GM21360 (cell line): ENCODE measurements around the gene ADAT1.
A peak's percentile ranks its signal among the peaks of the same experiment; 100 is the strongest.
"Not testable (repeated sequence)": the region's sequence is repeated elsewhere in the genome, so short reads cannot be mapped to it uniquely, and the experiment has no call there.

ENCODE experiments used
- ATAC-seq: cut with Tn5 transposase; IDR thresholded peaks from one replicate; pipeline ENCODE4 v1.9.1; 2021; ENCODE audit warnings: mild to moderate bottlenecking, moderate library complexity; ENCODE audit not compliant: unreplicated experiment

Gene ADAT1

DNA sequence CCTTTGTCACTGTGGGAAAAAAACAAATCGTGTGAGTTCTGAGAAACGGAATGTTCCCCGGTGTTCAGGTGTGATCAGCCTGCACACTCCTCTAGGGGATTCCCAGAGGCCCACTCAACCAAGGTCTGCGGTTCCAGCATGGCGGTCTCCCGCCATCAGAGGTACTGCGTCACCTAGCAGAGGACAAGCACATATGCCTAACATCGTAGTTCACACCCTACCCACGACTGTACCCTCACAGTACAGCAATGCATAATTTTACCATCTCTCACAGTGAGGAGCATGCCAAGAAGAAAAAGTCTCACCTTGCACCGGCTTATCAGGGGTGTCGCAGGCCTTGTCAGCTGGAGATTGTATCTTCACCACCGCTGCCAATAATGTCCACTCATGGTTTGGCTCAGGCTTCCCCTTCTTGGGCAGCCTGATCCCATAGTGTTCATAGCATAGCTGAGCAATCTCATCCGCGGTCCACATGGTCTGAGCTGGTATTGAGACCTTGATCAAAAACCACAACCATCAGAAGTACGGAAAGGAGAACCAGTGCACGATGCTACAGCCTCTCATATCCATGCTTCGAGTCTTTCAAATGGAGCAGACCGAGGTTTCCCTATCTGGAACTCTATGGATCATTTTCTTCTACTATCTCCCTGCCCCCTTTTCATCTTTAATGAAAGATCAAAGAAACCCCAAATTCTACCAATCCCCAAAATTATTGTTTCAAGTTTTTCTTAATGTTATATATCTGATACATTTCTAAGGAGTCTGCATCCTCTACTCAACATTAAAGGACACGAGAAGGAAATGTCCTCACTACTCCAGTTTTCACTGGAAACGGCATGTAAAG is 2.5 kb downstream of the ADAT1 start:
- ATAC-seq: no peak

DNA sequence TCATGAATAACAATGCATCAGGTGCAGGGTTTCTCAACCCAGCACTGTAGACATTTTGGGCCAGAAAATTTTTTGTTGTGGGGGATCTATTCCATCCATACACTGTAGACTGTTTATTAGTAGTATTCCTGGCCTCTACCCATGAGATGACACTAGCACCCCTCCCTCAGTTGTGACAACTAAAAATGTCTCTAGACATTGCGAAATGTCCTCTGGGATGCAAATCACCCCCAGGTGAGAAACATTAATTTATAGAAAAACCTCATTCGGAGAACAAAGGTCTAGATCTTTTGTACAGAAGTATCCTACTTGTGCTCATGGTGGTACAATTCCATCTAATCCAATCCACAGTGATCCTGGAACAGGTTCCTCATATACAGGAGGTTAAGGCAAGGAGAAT is 4.3 kb downstream of the ADAT1 start:
- no peak for ATAC-seq

DNA sequence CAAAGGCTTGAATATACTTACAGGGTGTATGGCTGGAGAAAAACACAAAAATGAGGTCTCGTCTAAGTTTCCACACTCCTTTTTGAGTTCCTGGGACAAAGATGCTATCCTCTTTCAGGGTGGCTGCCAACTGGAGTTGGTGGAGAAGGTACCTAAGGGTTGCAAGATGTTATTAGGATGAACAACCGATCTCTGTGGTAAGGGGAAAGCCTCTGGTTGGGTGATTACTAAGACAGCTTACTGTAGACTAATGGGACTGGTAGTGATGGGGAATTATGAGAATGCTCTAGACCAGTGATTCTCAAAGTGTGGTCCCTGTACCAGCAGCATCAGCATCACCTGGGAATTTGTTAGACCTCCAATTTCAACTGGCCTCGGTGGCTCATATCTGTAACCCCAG is 6.0 kb downstream of the ADAT1 start:
- no peak for ATAC-seq

DNA sequence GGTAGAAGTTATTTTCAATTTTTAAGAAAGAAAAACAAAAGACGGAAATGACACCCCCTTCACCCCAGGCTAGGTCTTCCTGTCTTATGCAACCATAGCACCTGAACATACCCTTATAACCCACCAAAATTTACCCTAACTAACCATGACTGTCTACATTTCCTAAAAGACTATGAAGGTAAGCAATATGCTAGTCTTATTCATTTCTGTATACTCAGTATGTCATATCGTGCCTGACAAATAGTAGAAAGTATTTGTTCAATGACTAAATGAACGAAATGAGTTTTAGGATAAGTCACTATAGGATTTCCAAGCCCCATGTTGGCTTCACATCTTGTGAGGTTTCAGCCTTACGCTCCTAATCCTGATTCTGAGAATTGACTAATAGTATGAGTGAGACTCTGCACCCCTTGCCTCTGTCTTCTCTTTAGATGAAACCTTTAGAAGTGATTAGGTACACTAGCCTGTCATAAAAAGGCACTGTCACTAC is 6.5 kb downstream of the ADAT1 start:
- ATAC-seq: no peak

DNA sequence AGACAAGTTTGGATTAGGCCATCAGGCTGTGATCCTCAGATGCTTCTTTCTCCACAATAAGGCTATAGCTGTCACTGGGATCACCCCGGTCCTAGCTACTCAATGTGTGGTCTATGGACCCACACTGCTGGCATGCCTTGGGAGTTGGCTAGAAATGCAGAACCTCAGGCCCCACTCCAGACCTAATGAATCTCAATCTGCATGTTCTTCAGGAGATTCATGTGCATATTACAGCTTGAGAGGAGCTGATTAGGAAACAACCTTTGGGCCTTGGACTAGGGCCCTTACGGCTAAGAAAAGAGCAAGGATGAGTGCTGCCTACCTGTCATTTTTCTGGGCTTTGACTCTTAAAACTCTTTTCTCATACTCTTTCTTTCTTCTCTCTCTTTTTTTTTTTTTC is 7.5 kb downstream of the ADAT1 start:
- no peak for ATAC-seq

DNA sequence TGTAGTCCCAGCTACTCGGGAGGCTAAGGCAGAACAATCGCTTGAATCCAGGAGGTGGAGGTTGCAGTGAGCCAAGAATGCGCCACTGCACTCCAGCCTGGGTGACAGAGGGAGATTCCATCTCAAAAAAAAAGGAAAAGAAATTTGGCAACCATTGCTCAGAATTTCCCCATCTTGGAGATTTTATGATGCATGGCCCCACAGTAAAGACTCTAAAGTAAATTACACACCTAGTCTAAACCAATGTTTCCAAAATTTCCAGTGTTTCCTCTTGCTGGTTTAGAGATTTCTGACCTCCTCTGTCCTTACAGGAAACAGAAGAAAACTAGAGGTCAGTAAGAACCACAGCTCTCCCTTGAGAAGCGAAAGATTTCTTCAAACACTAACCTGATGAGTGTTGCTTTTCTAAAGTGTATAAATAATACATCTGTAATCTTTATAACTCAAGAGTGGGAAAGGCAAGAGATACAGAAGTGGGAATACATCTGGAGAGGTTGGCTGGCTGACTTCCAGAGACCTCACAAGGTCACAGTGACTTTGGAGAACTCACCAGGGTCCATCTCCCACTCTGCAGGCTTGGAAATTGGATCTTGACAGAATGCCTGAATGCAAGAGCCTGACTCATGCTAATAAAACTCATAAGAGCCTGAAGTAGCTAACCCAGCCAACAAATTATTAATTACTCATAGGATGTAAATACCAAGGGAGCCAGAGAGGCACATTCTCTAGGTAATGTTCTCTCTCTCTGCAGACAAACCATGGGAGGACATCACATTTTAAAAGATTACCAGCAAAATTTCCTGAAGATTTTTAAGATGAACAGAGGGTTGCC is 8.8 kb downstream of the ADAT1 start:
- no peak for ATAC-seq

DNA sequence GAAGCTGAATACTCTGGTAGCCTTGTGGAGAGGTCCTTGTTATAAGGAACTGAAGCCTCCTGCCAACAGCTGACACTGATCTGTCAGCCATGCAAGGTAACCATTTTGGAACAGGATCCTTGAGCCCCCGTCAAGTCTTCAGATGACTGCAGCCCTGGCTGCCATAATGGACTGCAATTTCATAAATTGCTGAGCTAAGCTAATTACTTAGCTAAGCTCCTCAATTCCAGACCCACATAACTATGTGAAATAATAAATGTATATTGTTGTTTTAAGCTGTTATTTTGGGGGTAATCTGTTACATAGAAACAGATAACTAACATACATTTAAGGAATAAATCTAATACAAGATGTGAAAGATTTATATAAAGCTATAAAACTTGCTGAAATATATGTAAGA is 16.6 kb downstream of the ADAT1 start:
- no peak for ATAC-seq

DNA sequence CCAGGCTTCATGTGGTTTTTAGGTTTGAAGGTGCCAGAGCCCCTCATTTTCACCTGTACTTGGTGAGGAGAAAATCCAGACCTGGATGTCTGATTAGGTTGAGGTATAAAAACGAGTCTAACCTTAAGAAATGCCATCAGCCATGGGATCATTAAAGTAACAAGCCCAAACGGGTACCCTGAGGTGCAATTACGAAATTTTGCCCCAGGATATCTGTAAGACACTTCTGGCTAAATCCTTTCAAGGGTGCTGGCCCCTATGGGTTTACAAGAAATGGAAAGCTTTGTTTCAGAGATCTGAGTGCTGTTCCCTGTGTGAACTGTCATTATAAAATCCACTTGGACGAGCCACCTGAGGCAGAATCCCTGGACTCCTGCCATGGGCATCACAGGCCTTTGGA is 19.8 kb downstream of the ADAT1 start:
- ATAC-seq: no peak

DNA sequence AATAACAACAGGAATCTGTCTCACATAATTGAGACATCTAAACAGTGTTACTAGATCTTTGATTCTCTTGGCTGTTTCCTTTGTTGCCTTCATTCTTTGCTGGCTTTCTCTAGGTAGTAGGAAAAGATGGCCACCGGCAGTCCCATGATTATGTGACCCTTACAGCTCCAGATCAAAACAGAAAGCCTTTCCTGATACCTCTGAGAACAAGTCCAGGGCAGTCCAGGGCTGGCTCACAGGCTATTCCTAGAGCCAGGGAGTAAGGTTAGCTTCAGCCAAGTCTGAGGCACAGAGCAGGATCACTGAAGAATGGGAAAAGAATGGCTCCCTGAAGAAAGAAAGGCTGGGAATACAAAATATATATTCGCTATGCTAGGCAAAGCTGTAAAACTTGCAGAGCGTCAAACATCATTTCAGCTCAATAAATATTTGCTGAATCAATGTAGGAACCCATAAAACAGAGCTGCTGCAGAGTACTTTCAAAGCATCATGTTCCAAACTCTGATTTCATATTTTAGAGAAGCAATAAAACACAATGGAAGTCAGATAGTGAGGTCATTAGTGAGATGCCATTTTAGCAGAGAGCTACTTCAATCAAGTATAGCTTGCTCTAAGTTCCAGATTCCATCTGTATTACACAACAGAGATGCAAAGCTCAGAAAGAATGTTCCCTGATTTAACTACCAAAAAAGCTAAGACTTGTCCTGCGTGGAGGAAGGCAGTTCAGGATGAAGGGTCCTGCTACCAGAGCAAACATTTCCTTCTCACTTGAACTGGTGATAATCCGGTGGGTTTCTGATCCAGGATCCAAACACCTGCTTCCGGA is 23.4 kb downstream of the ADAT1 start:
- no peak for ATAC-seq

DNA sequence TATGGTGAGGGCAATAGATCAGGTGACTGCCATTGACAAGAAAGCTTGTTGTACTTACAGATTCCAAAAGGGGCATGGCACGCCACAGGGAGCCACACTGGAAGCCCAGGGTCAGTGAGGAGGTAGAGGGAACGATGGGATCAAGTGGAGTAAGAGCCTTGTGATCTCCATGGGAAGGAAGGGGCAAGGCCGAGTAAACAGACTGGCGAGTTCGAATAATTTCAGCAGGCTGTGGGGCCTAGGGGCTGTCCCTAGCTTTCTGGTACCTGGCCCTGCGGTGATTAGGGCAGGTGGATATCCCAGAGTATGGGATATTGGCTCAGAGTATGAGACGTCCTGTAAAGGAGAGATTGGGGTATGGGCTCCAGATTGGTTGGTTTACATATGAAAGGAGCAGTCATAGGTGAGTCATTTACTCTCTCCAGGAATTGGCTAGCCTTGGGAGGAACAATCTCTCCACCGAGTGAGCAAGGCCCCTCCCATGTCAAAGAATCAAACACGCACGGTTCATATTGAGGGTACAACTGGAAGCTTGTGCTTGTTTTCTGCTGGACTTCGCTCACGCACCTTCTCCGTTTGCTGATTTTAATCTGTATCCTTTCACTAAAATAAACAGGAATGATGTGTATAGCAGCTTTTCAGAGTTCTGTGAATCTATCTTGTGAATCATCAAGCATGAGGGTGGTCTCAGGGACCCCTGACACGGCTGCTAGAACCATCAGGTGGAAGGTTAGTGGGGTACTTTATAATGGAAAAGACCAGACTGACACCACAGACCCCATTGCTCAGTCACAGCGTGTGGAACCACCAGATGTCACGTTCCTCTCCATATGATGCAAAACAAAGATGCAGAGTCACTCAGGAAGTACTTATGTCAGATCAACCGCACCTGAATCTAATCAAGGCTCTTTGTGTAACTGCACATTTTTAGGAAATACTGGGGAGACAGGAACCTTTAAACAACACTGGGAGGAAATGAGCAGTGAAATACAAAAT is 29.0 kb downstream of the ADAT1 start:
- ATAC-seq: no peak

DNA sequence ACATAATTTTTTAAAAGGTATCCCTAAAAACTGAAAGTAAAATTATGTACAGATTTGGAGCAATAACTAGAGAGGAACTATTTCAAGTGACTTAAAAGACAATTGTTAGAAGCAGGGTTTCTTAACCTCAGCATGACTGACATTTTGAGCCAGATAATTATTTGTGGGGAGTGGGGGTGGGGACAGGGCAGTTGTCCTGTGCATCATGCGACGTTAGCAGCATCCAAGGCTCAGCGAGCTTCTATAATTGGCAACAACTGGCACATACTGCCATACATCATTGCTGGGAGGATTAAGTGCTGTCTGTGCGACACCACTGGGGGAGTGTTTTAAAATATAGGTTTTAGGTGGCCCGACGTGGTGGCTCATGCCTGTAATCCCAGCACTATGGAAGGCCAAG is 29.8 kb downstream of the ADAT1 start:
- no peak for ATAC-seq

DNA sequence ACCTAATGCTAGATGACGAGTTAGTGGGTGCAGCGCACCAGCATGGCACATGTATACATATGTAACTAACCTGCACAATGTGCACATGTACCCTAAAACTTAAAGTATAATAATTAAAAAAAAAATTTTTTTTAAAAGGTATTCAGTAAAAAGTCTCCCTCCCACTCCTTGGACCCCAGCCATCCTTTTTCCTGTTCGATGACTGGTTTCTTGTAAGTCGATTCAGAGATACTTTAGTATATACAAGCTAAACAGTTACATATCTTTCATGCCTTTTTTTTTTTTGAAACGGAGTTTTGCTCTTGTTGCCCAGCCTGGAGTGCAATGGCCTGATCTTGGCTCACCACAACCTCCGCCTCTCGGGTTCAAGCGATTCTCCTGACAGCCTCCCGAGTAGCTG is 31.2 kb downstream of the ADAT1 start:
- ATAC-seq: not testable (repeated sequence)

DNA sequence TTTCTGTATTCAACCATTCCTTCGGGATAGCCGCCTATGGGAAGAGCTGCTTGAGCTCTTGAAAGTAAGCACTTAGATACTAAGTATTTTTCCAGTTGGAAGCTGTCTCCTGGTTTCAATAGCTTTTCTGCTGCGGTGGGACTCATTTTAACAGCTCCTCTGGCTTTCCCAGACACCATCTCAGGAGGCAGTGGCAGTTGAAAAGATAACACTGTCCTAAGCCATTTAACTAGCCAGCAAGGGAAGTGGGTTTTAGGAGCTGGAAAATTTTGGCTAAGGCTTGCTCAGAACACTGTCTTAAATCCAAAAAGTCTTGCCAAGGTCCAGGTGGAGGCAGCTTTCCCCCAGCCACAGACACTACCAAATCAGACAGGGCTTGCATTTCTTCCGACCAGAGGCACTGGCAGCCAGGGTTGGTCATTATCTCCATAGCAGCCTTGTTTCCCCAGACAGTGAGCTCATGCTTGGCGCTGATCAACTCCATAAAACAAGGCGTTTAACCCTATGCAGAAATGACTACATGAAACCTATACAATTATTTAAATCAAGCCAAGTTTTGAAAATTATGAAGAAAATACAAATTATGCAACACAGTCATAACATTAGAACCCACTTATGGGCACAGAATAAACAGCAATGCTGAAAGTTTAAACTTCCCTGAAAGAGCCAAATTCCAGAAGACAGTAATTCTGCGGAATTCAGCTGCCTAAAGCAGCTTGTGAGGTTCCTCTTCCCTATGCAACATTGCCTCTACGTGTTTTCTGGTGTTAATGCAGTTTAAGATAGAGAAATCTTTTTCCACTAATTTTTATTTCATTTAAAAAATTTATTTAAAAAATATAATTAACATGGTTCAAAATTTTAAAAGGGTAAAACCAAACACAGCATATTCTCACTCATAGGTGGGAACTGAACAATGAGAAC is 31.9 kb downstream of the ADAT1 start:
- ATAC-seq: no peak

DNA sequence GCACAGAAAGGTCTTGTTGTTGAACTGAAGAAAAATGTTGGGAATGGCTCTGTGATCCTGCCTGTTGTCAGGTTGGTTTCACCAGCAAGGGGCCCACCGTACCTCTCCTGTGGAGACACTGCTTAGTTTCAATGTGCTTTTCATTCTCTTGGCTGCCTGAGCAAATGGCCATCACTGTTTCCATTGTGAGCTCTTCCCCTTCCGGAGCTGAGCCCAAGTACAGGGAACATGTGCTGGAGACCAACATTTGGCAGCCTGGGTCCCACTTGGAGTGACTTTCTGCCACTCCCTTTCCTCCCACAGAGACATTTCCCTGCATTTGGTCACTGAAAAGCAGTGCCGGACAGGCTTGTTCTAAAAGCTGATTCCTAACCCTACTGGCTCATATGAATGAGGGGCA is 33.8 kb downstream of the ADAT1 start:
- ATAC-seq: no peak

DNA sequence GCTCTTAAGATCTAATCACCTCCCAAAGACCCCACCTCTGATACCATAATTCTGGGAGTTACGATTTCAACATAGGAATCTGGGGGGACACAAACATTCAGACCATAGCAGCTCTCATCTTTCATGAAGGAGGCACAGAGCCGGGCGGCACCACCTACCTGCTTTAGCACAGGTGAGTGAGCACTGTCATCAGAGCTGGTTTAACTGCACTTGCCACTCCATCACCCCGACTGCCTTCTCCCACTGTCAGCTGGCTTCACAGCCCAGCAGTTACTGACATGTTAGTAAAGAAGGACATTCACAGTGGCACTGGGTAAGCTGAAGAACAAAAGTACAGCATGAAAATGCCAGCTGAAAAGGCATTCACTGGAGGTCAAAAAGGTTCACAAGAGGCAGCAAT is 34.4 kb downstream of the ADAT1 start:
- ATAC-seq: no peak

DNA sequence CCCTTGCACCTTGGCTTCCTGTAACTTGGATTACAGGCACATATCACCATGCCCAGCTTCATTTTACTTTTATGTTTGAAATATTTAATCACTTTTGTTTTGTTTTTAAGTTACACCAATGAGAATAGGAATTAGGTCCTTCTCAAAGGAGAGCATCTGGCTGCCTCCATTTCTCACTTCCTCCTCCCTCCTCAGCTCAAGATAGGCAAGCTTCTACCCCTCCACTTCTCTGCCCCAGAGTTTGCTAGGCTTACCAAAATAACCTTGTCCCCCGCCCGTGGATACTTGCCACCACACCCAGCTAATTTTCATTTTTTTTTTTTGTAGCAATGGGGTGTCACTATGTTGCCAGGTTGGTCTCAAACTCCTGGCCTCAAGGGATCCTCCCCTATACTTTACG is 39.0 kb downstream of the ADAT1 start:
- peak; percentile 68 for ATAC-seq

DNA sequence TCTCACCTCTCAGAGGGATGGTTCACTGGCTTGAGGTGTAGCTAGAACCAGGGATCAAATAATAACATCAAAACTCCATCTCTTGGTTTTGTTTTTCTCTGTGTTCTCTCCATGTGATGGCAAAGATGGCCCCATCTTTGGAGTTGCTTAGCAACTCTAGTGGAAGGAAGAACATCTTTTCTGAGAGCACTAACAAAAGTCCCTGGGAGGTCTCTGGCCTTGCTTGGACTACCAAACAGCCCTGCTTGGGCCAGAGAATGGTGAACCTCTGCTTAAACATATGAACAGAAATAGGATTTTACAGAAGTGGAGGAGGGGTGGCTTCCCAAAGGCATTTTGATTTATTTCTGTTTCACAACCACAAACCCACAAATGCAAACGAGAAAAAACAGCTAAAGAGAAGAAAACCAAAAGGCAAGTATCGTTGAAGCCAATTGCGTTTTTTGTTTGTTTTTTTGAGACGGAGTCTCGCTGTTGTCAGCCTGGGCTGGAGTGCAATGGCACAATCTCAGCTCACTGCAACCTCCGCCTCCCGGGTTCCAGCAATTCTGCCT is 43.7 kb downstream of the ADAT1 start:
- ATAC-seq: no peak

DNA sequence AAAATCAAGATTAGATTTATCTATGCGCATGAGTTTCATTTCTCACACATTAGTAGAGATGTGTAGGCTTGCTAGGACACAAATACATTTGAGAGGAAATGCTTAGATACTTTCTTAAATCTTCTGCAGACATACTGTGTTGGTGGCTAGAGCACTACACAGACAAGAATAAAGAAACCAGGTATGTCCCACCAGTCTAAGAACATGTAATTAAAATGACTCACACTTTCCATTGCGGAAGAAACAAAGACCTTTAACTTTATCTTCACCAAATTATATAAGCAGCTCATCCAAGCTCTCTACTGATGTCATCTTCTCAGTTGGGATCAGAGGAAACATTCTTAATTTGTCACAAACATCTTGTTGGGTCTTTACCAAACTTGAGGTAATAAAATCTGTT is 44.4 kb downstream of the ADAT1 start:
- no peak for ATAC-seq

DNA sequence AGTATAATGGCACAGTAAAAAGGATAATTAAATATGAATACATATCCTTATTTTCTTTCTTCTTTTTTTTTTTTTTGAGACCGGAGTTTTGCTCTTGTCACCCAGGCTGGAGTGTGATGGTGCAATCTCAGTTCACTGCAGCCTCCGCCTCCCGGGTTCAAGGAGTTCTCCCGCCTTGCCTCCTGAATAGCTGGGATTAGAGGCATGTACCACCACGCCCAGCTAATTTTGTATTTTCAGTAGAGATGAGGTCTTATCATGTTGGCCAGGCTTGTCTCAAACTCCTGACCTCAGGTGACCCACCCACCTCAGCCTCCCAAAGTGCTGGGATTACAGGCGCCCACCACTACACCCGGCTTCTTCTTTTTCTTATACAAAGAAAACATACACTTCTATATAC is 44.9 kb downstream of the ADAT1 start:
- ATAC-seq: no peak
